Trophoblast cell (in vitro differentiated cells and primary cell): ENCODE results near the gene KIRREL3.

Experiments
- DNase-seq, 2 donors: peaks; one replicate each; pipeline ENCODE4 v3.0.0-alpha.2; 2016
- H2AFZ ChIP-seq: 2 replicates; pipeline ENCODE4 v1.6.1; 2013; ENCODE audit warnings: low read length, moderate library complexity, mild to moderate bottlenecking; ENCODE audit not compliant: insufficient read depth, poor library complexity
- H2AK5ac ChIP-seq: 2 replicates; pipeline ENCODE4 v1.6.1; 2013; ENCODE audit warnings: mild to moderate bottlenecking, low read length
- H2BK120ac ChIP-seq: 2 replicates; pipeline ENCODE4 v1.6.1; 2013; ENCODE audit warnings: low read length, mild to moderate bottlenecking, moderate library complexity; ENCODE audit not compliant: insufficient read depth, poor library complexity
- H2BK12ac ChIP-seq: 2 replicates; pipeline ENCODE4 v1.6.1; 2013; ENCODE audit warnings: mild to moderate bottlenecking, low read length, moderate library complexity
- H2BK5ac ChIP-seq: 2 replicates; pipeline ENCODE4 v1.6.1; 2013; ENCODE audit warnings: low read length, low read depth, moderate library complexity, mild to moderate bottlenecking; ENCODE audit not compliant: poor library complexity
- H3K14ac ChIP-seq: 2 replicates; pipeline ENCODE4 v1.6.1; 2013; ENCODE audit warnings: mild to moderate bottlenecking, low read length
- H3K18ac ChIP-seq: 2 replicates; pipeline ENCODE4 v1.6.1; 2013; ENCODE audit warnings: mild to moderate bottlenecking, low read length
- H3K23ac ChIP-seq: 2 replicates; pipeline ENCODE4 v1.6.1; 2013; ENCODE audit warnings: low read length
- H3K27ac ChIP-seq: 2 replicates; pipeline ENCODE4 v1.5.1; 2013; ENCODE audit warnings: low read depth, mild to moderate bottlenecking, inconsistent platforms, low read length, moderate library complexity
- H3K27me3 ChIP-seq: 2 replicates; pipeline ENCODE4 v1.6.1; 2013; ENCODE audit warnings: inconsistent platforms, mild to moderate bottlenecking, low read length, moderate library complexity; ENCODE audit not compliant: insufficient read depth
- H3K36me3 ChIP-seq, 2 experiments: 1 replicate in 1 of 2; 2 replicates in 1 of 2; pipeline ENCODE4 v1.6.1; 2013; ENCODE audit warnings: low read length in 2 of 2, mild to moderate bottlenecking in 2 of 2, moderate library complexity in 1 of 2; ENCODE audit not compliant: insufficient read depth in 2 of 2, control insufficient read depth in 1 of 2
- H3K4ac ChIP-seq: 2 replicates; pipeline ENCODE4 v1.6.1; 2013; ENCODE audit warnings: low read depth, mild to moderate bottlenecking, low read length, moderate library complexity
- H3K4me1 ChIP-seq, 2 experiments: 1 replicate in 1 of 2; 2 replicates in 1 of 2; pipeline ENCODE4 v1.6.1; 2013; ENCODE audit warnings: low read length in 2 of 2, mild to moderate bottlenecking in 2 of 2, moderate library complexity in 1 of 2; ENCODE audit not compliant: insufficient read depth in 2 of 2, control insufficient read depth in 1 of 2
- H3K4me2 ChIP-seq: 2 replicates; pipeline ENCODE4 v1.6.1; 2013; ENCODE audit warnings: inconsistent platforms, mild to moderate bottlenecking, low read length, moderate library complexity
- H3K4me3 ChIP-seq: 2 replicates; pipeline ENCODE4 v1.5.1; 2013; ENCODE audit warnings: mild to moderate bottlenecking, low read depth, low read length, inconsistent platforms
- H3K79me1 ChIP-seq: one replicate; pipeline ENCODE4 v1.6.1; 2013; ENCODE audit warnings: low read length
- H3K79me2 ChIP-seq: 2 replicates; pipeline ENCODE4 v1.6.1; 2013; ENCODE audit warnings: low read length, mild to moderate bottlenecking; ENCODE audit not compliant: control insufficient read depth, insufficient read depth, poor library complexity
- H3K9ac ChIP-seq: 2 replicates; pipeline ENCODE4 v1.6.1; 2013; ENCODE audit warnings: mild to moderate bottlenecking, low read length
- H3K9me3 ChIP-seq: 2 replicates; pipeline ENCODE4 v1.6.1; 2013; ENCODE audit warnings: low read depth, mild to moderate bottlenecking, control low read depth, inconsistent platforms, low read length; ENCODE audit not compliant: insufficient read depth
- H4K12ac ChIP-seq: 2 replicates; pipeline ENCODE4 v1.6.1; 2013; ENCODE audit warnings: low read depth, mild to moderate bottlenecking, low read length, moderate library complexity
- H4K8ac ChIP-seq: 2 replicates; pipeline ENCODE4 v1.6.1; 2013; ENCODE audit warnings: low read depth, mild to moderate bottlenecking, low read length, moderate library complexity
- H4K91ac ChIP-seq: one replicate; pipeline ENCODE4 v1.6.1; 2013; ENCODE audit warnings: low read depth, mild to moderate bottlenecking, low read length, moderate library complexity
- WGBS: extraction: QIAGEN DNeasy Blood & Tissue Kit; methylation state at CpG from one replicate; pipeline ENCODE4 v1.1.7; 2013; ENCODE audit warnings: missing lambda C conversion rate; ENCODE audit not compliant: insufficient read length, insufficient coverage; ENCODE audit errors: extremely low coverage; 5-methylcytosine and 5-hydroxymethylcytosine counted together

Gene KIRREL3

DNA sequence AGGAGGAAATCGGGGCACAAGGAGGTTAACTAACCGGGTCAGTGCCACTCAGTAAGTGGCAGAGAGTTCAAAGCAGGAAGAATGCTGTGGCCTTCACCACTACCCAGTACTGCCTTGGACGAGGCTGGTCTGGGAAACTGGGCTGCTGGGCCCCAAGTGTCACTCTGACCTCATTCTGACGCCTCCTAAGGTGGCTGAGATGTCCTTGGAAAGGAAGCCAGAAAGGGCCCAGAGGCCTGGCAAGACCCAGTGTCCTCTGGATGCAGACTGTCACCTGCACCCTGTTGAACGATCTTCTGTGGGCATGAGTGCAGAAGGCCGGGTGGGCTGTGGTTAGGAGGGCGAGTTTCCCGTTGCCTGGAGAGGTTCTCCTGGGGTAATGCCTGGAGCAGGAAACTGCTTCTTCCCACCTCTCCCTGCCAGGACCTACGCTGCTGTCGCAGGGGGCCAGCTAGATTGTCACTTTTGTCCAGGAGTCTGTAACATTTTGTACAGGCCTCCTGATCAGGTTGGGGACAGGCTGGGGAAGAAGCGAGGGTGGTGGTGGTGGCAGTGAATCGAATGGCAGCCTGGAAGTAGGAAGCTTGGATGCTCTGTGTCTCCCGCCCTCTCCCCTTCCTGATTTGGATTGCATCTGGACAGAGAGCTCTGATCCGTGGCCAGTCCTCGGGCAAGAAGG lies 540.0 kb downstream of the KIRREL3 start:
- Histone ChIP-seq H3K4ac (no peak overlapping the region), H3K23ac (no peak overlapping the region), H3K9ac (no peak overlapping the region), H3K9me3 (peaks cover 2% of the 10 kb centered on the region), H3K4me2 (no peak overlapping the region), H2BK12ac (no peak overlapping the region), H3K14ac (no peak overlapping the region), H3K18ac (no peak overlapping the region), H2BK120ac (no peak overlapping the region), H3K79me1 (no peaks in the 10 kb centered on the region), H2AFZ (no peak overlapping the region), H3K79me2 (no peaks in the 10 kb centered on the region), H3K36me3 (no peaks in the 10 kb centered on the region), H2BK5ac (no peak overlapping the region), H4K8ac (no peak overlapping the region), H3K27me3 (no peaks in the 10 kb centered on the region), H3K4me1 (no peaks in the 10 kb centered on the region), H3K4me3 (no peak overlapping the region), H4K91ac (no peak overlapping the region), H2AK5ac (no peak overlapping the region), H4K12ac (no peak overlapping the region), H3K27ac (no peak overlapping the region)
- WGBS: no CpG with 5 or more reads among the region's 15 CpGs
- no peak for DNase-seq

DNA sequence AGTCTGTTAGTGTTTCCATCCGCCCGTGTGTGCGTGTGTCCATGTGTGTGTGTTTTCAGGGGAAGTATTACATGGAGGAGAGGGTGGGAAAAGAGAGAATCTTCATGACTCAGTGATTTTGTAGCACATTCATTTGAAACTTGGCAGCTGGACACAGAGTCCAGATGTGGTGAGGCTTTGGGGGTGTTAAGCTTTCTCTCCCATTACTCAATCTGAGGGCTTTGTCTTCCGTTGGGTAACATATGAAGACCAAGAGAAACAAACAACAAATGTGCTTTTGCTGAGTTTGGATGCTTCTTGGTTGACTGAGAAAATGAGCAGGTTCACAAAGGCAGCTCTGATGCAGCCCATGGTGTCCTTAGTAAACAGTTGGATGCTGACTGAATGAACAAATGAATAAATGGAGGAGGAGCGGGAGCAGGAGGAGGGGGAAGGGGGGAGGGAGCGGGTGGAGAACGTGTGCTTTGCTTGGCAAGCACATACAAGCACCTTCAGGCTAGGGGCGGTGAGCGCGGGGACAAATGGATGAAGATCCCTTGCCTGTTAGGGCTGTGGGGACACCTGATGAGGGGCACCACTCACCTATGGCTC lies 540.8 kb downstream of the KIRREL3 start:
- peaks cover under 1% of the 10 kb centered on the region for H3K9me3 ChIP-seq
- WGBS: no CpG with 5 or more reads among the region's 10 CpGs

DNA sequence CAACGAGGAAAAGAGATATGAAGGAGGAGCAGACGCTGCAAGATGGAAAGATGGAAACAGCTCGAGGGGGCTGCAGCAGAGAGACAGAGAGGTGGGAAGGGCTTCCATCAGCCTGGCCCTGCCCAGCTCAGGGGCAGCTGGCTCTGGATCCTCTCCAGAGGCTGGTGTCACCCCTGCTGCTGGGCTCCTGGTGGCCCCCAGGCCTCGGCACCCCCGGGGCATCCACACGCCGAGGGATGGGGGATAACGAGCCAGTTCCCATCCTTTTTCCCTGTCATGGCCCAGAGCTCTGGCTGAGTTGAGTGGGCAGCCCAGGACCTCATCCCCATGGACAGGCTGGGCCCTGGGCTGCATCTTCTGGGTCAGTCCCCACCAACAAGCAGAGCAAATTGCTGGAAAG lies 542.8 kb downstream of the KIRREL3 start:
- Histone ChIP-seq H3K27ac (no peak overlapping the region), H3K36me3 (no peaks in the 10 kb centered on the region), H2BK120ac (no peak overlapping the region), H2AFZ (no peak overlapping the region), H2BK5ac (no peak overlapping the region), H3K79me2 (no peaks in the 10 kb centered on the region), H3K4ac (no peak overlapping the region), H3K14ac (no peak overlapping the region), H3K4me2 (no peak overlapping the region), H4K8ac (no peak overlapping the region), H3K27me3 (no peaks in the 10 kb centered on the region), H3K4me3 (no peak overlapping the region), H4K12ac (no peak overlapping the region), H3K18ac (no peak overlapping the region), H3K4me1 (no peaks in the 10 kb centered on the region), H2BK12ac (no peak overlapping the region), H3K79me1 (no peaks in the 10 kb centered on the region), H2AK5ac (no peak overlapping the region), H3K9ac (no peak overlapping the region), H4K91ac (no peak overlapping the region), H3K9me3 (no peaks in the 10 kb centered on the region), H3K23ac (no peak overlapping the region)
- no CpG with 5 or more reads among the region's 8 CpGs for WGBS
- DNase-seq: no peak

More for the DNA sequence above, 540.8 kb downstream of the KIRREL3 start:
- no peak overlapping the region for H3K18ac ChIP-seq
- H3K9ac ChIP-seq: no peak overlapping the region
- H3K4me1 ChIP-seq: no peaks in the 10 kb centered on the region
- H3K27ac ChIP-seq: no peak overlapping the region
- no peak overlapping the region for H3K4me3 ChIP-seq
- H3K79me1 ChIP-seq: no peaks in the 10 kb centered on the region
- H3K14ac ChIP-seq: no peak overlapping the region
- H4K91ac ChIP-seq: no peak overlapping the region
- H2AK5ac ChIP-seq: no peak overlapping the region
- H4K12ac ChIP-seq: no peak overlapping the region
- no peak overlapping the region for H4K8ac ChIP-seq
- no peak overlapping the region for H2BK12ac ChIP-seq
- H3K36me3 ChIP-seq: no peaks in the 10 kb centered on the region
- no peak overlapping the region for H2AFZ ChIP-seq
- no peak overlapping the region for H3K4ac ChIP-seq
- no peak overlapping the region for H3K23ac ChIP-seq
- no peaks in the 10 kb centered on the region for H3K79me2 ChIP-seq
- H3K27me3 ChIP-seq: no peaks in the 10 kb centered on the region
- H2BK120ac ChIP-seq: no peak overlapping the region
- H2BK5ac ChIP-seq: no peak overlapping the region
- no peak overlapping the region for H3K4me2 ChIP-seq
- DNase-seq: no peak

DNA sequence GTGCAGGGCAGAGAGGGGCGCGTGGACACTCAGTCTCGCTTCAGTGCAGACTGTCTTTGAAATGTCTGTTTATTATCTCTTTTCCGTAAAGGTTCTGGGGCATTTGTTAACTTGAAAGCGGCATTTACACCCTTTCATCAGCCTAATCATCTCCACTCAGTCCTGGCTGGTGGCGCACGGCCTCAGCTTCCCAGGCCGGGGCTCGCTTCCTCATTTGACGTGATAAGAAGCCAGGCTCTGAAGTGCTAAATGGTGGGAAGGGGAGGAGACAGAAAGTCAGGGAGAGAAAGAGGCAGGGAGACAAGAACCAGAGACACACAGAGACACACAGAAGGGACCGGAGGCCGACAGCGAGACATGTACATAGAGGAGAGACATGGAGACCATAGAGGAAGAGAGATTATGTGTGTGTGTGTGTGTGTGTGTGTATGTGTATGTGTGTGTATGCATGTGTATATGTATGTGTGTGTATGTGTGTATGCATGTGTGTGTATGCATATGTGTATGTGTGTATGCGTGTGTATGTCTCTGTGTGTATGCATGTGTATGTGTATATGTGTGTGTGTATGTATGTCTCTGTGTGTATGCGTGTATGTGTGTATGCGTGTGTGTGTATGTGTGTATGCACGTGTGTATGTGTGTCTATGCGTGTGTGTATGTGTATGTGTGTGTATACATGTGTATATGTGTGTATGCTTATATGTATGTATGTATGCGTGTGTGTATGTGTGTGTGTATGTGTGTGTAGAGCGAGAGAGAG lies 543.6 kb downstream of the KIRREL3 start:
- Histone ChIP-seq H3K4me2 (no peak overlapping the region), H2AFZ (no peak overlapping the region), H2AK5ac (no peak overlapping the region), H3K14ac (no peak overlapping the region), H2BK5ac (no peak overlapping the region), H3K79me1 (no peaks in the 10 kb centered on the region), H3K79me2 (no peaks in the 10 kb centered on the region), H3K4me1 (no peaks in the 10 kb centered on the region), H3K9ac (no peak overlapping the region), H4K12ac (no peak overlapping the region), H2BK120ac (no peak overlapping the region), H3K27ac (no peak overlapping the region), H3K4ac (no peak overlapping the region), H3K9me3 (no peaks in the 10 kb centered on the region), H3K4me3 (no peak overlapping the region), H4K8ac (no peak overlapping the region), H2BK12ac (no peak overlapping the region), H3K27me3 (no peaks in the 10 kb centered on the region), H3K36me3 (no peaks in the 10 kb centered on the region), H4K91ac (no peak overlapping the region), H3K23ac (no peak overlapping the region), H3K18ac (no peak overlapping the region)
- WGBS: 100% methylated on average over 1 of the region's 20 CpGs
- no peak for DNase-seq
